HG02970 (cell line): ENCODE results near the gene PEPD.
"Not testable (repeated sequence)": the region's sequence is repeated elsewhere in the genome, so short reads cannot be mapped to it uniquely, and the experiment has no call there.

Source experiments
- ATAC-seq: cut with Tn5 transposase; IDR thresholded peaks from one replicate; pipeline ENCODE4 v1.9.1; 2021; ENCODE audit warnings: mild to moderate bottlenecking, moderate library complexity, moderate number of reproducible peaks; ENCODE audit not compliant: unreplicated experiment, low FRiP score

Gene PEPD

DNA sequence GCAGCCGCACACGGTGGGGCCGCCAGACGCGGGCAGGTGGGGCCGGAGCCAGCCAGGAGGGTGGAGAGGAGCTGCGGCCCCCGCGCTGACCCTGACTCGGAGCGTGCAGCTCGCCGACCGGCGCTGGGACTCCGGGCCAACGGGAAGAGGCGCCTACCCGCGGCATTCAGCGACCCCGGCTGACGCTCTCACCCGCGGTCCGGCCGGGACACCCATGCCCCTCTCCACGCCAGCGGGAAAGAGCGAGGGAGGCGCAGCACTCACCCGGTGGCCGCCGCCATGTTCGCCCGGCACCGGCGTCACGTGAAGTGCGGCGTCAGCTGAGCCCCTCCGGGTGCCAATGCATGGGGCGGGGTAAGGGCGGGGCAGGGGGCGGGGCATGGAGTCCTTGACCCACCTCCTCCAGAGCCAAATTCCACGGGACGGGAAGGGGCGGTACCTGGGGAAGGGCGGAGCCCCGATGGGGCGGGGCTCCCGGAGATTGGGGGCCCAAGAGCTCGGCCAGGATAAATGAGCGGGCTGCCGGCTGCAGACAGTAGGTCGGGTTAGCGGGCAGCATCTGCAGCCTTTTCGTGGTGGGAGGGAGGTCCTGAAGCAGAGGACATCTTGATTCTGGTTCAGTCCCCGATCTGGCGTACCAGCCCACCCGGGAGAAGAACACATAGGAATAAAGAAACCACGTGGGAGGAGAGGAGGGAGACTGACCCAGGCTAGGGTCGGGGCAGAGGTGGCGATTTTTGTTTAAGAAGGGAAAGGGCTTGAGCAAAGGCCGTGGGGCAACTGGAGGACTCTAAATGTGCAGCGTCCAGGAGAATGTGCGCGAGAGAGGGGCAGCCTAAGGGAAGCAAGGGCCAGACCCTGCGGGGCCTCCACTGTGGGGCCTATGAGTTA, at the start of gene PEPD:
PEPD (minus strand) TSS at position 312 of the 891 bp plus-strand sequence; CDS start at position 281, 31 bp downstream.
- ATAC-seq, result peak; percentile 85

DNA sequence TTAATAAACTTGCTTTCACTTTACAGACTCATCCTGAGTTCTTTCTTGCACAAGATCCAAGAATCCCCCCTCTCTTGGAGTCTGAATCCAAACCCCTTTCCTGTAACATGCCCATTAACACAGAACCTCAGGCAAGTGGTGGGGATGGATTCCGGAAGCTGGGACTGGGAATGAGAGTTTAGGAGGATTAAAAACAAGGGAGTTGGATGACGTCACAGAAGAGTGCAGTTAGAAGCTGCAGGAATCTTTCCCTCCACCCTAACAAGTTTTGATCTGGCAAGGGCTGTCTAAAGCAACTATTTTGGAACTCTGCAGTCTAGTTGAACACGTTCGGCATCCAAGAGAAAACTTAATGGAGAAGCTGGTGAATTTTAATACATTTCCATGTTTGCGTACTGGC, 48.2 kb upstream of the PEPD start:
- no peak for ATAC-seq

DNA sequence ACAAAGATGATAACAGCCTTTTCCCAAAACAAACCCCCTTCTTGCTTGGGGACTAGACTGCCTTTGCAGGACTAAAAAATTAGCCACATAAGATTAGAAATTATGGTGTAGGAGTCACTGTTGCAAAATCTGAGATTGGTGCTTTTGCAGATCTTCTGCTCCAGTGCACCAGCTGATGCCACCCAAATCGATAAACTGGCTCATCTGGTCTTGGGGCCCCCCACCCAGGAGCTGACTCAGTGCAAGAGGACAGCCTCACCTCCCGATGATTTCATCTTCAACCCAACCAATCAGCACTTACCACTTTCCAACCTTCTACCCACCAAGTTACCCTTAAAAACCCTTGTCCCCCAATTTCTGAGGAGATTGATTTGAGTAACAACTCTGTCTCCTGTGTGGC, 47.1 kb upstream of the PEPD start:
- no peak for ATAC-seq

DNA sequence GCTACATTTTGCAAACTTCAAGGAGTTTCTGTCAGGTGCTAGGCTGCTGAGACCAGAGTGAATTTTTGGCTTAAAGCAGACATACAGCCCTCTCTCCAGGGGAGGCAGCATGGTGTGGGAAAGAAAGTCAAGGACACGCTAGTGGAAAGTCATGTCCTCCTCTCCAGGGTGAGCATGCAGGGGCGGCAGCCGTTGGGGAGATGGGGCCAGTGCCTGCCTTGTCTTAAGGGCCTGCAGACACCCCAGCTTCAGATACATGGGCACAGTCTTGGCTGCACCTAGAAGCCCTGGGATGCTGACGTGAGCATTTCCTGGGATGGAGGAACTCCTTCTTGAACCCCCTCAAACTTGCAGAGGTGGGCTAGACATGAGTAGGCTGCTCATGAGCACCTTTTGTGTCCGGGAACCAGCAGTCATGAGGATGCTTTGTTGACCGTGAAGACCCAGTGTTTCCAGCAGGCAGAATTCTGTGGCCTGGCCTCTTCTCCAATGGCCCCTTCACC, 43.3 kb upstream of the PEPD start:
- no peak for ATAC-seq

DNA sequence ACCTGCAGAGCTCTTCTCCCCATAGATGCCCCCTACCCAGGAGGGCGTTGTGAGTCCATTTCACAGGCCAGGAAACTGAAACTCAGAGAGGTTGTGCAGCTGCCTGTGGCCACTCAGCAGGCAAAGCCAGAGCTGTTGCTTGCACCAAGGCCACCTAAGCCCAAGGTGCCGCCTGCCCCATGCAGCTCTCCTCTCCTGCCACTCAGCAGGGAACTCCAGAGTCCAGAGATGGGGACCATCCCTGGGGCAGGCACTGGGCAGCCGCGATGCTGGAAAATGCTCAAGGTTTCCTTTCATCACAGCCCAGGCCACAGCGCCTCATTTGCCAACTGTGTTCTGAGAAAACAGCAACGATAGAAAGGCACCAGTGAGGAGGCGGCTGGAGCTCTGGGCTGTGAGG, 41.0 kb upstream of the PEPD start:
- no peak for ATAC-seq

DNA sequence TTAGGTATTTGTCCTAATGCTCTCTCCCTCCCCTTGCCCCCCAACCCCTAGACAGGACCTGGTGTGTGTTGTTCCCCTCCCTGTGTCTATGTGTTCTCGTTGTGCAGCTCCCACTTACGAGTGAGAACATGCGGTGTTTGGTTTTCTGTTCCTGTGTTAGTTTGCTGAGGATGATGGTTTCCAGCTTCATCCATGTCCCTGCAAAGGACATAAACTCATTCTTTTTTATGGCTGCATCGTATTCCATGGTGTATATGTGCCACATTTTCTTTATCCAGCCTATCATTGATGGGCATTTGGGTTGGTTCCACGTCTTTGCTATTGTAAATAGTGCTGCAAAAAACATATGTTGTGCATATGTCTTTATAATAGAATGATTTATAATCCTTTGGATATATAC, 40.1 kb upstream of the PEPD start:
- not testable (repeated sequence) for ATAC-seq

DNA sequence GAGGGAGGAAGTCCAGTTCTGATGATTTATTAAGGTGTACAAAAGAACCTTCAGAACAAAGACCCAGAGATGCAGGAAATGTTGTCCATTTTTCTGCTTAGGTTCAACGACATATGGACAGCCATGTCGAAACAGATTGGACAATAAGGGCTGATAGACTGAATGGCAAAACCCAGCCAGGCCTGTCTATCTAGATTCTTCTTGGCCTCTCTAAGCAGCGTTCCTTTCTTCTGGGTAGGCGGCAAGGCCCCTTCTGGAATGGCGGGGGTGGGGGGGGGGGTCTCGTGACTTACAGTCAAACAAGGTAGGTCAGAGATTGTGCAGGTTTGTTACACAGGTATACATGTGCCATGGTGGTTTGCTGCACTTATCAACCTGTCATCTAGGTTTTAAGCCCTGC, 39.7 kb upstream of the PEPD start:
- no peak for ATAC-seq

DNA sequence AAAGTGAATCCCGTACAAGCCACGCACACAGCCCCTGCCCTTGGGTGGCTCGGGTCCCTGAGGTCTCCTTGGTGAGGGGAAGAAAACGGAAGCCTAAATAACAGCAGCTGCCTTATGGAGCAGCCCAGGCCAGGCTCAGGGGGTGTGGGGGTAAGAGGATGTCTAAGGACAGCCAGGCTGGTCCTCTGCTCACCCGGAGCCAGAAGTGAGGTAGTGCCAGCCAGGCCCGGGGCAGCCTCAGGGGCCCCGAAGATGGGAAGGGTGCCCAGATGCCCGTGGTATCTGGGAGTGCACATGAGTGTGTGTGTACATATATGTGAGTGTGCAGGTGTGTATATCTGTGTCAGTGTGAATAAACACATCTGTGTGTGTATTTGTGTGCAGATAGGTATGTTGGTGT, 38.4 kb upstream of the PEPD start:
- ATAC-seq, result no peak

DNA sequence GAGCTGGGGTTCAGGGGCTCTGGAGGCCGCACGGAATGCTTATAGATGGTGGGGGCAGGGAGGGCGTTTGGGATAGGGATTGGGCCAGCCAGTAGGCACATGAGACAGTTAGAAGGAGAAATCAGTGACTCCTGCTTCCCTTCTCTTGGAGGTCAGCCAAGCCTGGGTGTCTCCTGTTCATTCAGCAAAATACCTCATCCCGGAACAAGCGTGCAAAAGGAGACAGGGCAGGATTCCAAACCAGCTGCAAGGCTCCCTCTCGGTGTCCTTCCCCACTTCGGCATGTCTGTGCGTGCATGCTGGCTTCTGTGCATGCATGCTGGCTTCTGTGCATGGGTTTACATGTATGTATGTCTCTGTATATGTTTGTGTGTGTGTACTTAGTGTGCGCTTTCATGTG, 37.3 kb upstream of the PEPD start:
- no peak for ATAC-seq

DNA sequence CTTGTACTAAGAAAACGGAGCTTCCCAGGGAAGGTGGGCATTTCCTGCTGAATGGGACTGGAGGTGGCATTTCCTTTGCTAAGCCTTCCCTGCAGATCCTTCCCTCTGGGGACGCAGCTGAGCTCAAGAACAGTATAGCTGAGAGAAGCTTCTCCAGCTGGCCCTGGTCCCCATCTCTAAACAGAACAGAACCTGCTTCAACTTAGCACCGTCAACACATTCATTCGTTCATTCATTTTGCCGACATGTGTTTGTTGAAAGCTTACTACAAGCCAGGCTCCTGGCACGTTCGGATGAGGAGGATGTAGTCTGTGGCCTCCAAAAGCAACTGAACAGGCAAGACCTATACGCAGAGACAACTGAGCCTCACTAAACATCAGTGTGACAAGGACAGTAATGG, 36.6 kb upstream of the PEPD start:
- ATAC-seq, result no peak

DNA sequence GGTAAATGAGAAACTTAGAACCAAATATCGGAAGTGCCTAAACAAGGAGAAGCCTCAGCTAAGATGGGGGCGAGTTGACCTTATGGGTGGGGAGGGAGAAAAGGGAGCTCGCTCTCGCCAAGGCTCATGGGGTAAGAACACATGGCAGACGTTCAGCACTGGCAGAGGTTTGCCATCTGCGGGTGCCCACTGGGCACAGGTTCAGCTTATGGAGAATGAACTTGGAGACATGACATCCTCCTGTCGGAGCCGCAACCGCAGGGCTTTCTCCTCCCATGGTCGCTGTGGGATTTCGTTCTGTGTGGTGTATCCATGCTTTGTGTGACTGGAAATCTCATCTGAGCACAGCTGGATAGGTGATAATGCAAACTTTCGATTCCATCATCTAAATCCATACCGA, 36.1 kb upstream of the PEPD start:
- ATAC-seq, result no peak

DNA sequence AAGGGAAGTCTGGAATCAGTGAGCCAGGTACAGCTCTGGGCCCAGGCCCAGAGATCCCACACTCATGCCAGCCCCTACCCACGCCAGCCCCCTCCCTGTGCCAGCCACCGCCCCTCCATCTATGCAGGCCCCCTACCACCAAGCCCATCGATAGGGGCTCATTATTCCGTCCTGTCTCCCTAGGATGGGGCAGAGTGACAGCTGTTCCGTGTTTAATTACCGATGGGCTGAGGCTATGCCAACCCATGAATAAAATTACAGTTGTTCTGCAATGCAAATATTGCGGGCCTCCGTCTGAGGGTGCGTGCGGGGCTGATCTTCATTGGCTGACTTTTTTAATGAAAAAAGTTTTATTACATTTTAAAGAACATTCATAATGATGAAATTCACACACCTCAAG, 35.6 kb upstream of the PEPD start:
- ATAC-seq, result no peak

DNA sequence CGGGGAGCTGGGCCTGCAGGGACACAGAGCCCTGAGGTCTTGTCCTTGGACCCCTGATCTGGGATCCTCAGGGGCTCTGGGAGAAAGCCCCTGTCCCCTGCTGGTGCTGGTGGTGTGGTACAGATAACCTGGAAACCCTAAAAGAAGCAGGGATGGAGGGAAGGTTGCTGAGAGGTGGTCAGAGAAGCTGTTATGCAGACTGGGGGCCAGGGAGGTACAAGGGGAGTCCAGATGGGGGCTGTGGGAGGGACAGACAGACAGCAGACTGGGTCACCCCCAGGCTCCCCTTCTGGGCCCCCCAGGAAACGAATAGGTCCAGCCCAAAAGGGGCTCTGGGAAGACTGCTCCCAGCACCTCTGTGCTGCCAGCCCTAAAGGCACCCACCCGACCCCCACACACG, 34.7 kb upstream of the PEPD start:
- ATAC-seq, result no peak

DNA sequence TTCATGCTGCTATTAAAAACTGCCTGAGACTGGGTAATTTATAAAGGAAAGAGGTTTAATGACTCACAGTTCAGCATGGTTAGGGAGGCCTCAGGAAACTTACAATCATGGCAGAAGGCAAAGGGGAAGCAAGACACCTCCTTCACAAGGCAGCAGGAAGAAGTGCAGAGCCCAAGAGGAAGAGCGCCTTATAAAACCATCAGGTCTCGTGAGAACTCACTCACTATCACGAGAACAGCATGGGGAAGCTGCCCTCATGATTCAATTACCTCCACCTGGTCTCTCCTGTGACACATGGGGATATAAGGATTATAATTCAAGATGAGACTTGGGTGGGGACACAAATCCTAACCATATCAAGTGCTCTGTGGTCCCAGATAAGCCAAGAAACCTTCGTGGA, 34.1 kb upstream of the PEPD start:
- not testable (repeated sequence) for ATAC-seq

DNA sequence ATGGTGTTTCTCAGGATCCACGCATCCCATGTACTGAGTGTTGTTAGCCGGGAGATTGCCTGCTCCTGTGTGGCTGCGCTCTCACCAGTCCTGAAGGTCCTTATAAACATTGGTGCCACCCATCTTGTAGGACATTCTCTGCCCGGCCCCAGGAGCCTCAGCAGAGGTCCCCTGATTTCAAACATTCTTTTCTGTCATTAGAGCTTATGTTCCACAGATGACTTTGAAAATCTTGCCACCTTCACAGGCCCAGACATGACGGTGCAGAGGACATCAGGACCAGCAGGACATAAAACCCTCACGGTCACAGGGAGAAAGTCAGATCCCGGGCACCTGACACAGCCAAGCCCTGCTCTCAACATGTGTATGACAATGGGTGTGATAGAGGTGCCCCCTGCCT, 33.2 kb upstream of the PEPD start:
- ATAC-seq, result no peak

DNA sequence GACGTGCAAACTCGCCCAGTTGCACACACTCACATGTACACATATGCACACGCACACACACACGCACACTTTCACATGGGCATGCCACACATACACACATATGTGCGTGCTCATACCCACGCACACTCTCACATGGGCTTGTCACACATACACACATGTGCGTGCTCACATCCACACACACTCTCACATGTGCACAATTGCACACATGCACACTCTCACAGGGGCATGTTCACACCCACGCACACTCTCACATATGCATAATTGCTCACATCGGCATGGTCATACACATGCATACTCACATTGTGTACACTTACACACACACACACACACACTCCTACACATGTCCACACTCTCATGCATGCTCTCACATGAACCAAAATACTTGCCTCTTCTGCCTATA, 32.8 kb upstream of the PEPD start:
- ATAC-seq, result no peak

DNA sequence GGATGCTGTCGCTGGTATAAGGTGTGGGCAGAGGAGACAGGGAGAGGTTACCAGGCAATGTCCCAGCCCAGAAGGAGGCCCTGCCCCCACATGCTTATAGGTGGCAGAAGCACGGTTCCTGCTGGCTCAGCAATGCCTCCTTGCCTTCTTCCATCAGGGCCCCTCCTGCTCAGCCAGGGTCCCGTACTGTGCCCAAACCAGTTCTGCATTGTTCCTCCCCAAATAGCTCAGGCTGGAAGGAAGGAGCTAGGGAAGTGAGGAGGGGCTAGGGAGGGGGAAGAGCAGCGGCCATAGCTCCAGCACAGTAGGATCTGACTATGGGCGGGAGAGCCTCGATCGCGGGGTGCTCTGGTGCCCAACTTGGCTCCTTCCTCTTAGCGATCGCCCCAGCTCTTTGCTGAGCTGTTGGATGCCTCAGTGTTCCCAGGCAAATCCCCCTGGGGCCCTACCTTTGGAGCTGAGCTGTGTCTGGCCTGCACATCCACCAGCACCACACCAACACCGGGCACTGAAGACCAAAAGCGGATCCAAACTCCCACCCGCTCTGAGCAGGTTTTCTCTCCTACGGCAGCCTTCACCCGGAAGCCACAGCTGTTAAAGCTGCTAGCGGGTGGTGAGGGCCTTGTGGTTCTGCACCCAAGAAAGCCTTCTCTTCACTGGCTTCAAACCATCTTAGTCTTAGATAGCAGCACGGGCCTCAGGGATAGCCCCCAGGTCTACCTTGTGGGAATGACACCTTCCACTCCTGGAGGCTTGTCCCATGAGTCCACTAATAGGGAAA, 32.1 kb upstream of the PEPD start:
- ATAC-seq, result no peak

DNA sequence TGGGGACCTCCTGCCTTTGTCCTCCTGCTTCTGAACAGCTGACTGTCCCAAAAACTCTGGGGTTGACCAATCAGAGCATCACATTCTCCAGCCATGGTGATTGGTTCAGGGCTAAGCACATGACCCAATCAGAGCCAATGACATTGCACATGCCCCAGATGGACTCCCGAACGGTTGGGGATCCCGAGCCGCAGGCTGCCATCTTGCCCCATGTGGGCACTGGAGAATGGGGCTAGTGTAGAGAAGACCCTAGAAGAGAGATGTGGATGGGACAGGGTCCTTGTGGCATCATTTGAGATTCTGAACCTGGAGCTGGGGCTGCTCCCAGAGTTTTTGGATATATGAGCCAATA, 31.3 kb upstream of the PEPD start:
- ATAC-seq, result no peak

DNA sequence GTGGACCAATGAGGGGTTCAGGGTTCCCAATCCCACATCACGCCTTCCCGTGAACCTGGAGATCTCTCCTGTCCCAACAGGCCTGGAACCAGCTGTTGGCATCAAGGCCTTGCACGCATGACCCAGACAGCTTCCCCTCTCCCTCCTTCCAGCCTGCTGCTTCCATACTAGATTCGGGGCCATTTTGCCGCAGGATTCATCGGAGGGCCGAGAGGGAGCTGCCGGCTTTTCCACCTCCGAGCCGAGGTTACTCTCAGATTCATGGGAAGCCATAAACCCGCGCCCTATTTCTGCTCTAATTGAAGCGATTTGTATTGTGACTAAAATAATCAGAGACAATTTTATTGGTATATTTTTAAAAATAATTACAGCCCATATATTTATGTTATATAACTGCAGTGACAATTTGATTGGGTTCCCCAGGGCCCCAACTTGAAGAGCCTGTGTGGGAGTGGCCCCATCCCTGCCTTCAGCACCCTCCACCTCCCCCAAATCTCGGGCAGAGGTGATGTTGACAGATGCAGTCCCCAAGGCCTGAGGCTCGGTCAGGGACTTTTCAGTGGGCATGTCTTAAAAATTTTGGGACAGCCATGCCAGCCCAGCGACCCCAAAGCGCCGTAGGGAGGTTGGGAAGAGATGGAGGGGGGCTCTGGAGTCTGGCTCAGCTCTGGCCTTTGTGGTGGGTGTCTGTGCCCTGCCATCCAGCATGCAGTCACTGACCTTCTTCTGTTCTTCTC, 30.8 kb upstream of the PEPD start:
- no peak for ATAC-seq

DNA sequence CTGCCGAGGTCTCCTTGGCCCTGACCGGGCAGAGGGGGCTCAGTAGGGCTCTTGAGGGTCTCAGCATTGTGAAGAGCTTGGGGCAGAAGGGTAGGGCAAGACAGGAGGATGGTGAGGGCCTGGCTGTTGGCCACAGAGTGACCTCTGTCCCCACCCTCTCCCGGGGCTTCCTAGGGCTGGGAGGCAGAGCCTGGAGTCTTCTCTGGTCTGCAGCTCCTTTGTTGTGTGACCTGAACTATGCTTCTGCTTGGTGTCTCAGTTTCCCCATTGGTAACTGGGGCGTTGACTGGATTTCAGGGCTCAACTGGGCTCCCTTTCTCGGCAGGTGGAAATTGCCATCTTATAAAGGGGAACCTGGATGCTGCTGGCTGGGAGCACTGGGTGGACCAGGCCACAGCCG, 30.1 kb upstream of the PEPD start:
- ATAC-seq, result no peak

DNA sequence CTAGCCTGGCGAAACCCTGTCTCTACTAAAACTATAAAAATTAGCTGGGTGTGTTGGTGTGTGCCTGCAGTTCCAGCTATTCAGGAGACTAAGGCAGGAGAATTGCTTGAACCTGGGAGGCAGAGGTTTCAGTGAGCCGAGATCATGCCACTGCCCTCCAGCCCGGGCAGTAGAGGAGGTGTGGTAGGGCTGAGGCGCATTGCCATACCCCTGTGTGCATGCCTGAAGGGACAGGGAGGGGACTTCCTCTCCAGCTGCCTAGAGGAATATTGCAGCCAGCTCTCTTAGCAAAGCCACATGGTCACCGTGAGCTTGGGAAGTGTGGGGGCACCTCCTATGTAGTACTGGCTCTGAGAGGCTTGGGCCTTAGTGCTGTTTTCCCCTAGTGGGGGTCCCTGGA, 29.2 kb upstream of the PEPD start:
- ATAC-seq, result no peak
